ENCODE results near the gene NR1I2.

Gene NR1I2

DNA sequence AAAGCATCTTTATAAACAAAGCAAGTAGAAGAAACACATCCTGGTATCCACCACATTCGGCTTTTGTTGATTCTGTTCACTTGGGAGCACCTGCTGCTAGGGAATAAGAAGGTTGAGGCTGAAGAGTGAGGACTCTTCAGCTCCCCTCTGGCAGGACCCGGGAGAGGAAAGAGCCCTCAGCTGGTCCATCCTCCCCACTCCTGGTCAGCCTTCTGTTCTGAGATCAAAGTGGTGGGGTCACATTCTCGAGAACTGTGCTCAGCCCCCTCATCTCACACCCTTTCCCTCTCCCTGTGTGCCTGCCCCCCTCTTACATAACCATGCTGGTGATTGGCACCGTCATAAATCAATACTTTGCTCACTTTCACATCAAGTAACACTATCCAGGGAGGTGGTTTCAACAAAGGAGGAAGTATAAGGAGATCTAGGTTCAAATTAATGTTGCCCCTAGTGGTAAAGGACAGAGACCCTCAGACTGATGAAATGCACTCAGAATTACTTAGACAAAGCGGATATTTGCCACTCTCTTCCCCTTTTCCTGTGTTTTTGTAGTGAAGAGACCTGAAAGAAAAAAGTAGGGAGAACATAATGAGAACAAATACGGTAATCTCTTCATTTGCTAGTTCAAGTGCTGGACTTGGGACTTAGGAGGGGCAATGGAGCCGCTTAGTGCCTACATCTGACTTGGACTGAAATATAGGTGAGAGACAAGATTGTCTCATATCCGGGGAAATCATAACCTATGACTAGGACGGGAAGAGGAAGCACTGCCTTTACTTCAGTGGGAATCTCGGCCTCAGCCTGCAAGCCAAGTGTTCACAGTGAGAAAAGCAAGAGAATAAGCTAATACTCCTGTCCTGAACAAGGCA lies at the start of gene NR1I2:
Gene NR1I2 (plus strand): TSS at position 772 of the 869 bp plus-strand sequence.
- DNase-seq: no peak

DNA sequence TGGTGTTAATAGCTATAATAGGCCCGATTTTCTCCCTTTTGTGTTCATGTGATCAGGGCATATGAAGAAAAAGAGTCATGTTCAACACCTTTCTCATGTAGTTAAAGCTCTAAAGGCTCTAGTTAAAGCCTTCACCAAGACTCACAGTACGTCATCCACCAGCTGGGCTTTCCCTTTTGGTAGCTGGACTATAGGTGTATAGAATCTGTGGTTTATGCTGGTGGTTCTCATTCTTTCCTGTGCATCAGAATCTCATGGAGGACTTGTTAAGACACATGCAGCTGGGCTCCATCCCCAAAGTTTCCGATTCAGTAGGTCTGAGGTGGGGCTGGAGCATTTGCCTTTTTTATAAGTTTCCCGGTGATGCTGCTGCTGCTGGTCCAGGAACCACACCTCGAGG lies 48.1 kb upstream of the NR1I2 start:
- DNase-seq: no peak

DNA sequence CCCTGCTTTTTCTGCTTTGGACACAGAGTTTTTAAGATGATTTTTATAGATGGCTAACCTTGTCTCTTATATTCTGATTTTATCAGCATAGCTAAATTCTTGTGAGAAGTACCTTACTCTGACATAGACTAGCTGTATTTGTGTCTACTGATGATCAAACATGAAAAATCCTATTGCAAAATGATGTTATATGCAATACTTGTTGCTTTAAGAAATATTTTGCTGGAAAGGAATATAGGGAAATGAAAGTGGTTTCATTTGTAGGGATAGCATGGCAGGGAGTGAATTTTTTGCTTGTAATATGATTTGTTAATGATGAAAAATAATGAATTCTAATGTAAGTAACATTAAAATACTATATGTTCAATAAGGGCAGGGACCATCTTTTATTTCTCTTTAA lies 43.2 kb upstream of the NR1I2 start:
- DNase-seq: no peak

DNA sequence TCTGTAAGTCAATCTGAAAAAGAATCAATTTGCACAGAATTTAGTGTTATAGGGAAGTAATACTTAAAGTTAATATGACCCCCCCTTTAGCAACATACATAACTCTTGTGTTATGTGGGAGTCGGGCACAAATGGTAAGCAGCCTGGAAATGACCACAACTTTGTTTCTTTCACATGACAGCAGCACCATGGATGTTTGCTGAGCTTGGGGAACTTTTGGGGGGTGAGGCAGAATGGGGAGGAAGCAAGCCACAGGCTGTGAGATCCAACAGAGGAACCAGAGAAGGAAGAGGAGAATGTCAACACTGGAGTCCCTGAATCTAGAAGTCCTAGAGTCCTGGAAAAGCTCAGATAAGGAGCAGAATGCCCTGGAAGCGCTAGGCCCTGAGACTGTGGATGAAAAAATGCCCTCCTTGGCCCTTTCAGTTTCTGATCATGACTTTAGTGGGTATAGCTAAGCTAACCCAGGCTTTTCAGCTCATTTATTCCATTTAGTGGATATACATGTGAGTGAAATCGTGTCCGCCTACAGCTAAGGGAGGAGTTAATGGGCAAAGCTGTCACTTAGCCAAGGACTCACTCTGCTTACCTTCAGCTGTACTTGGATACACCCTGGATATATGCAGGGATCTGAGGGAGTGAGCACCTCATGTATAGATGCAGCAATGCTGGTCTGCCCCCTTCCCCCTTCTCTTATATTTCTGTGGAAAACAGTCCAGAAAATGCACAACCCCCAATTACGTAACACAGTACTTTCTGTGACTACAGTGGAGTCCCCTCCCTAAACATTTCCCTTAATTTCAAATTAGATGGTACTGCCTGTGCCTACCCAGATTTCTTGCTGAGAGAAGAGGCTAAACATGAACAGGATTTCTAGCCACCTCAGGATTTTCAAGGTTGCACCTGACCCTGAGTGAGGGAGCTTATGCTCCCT lies 40.0 kb upstream of the NR1I2 start:
- no peak for DNase-seq

DNA sequence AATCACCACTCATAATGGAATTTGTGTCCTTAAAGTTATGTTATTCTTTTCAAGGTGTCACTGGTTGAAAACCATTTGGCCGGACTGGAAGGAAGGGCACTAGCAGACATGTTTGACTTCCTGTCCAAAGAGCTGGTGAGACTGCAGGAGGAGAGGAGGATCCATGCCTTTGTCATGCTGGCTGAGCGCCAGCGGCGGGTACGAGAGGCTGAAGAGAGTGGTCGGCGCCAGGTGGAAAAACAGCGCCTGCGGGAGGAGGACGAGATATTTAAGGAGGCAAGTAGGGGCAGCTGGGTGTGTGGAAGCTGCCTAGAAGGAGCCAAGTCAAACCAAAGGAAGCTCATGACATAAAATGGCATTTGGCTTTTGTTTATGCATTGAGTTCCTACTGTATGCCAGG lies 38.0 kb upstream of the NR1I2 start:
- no peak for DNase-seq

DNA sequence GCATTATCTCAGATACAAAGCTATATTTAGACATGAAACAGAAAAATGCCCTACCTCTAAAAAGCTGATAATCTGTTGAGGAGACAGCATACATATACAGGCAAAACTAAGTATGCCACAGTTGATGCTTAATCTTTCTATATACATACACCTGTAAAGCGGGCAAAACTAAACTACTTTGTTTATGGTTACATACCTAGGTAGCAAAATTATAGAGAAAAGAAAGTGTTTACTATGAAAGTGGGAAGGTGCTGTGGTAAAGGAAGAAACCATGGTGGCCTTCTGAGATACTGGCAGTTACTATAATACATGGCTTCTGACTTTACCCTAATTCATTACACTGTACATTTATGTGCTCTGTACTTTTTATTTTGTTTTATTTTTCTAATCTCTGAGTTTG lies 36.0 kb upstream of the NR1I2 start:
- no peak for DNase-seq

DNA sequence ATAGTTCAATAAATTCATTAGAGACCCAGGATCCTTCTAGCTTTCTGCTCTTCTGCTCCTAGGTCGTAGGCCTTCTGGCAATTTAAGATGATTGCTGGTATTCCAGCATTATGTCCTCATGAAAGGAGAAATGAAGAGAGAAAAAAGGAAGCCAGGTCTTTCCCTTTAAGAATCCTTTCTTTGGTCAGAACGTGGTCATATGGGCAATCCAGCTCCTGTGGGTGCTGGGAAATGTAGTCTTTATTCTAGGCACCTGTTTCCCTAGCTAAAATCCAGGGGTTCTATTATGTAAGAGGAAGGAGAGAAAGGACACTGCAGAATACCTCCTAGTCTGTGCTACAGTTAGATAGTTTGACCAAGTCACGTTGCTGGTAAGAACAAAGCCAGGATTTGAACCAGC lies 35.5 kb upstream of the NR1I2 start:
- no peak for DNase-seq

DNA sequence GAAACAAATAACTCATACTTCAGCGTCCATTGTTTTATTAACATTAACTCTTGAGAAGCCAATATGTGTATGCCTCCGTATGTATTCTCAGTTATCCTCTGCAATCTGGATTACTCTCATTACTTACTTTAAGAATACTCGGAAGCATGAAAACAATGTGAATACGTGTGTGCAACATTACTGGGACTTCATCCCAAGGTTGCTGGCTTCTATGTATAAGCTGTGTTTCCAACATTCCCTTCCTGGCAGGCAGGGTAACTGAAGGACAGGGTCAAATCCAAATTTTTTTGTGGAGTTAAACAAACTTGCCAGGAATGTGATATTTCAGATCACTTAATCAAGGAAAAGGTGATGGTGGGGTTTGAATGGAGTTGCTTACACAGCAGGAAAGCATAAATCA lies 34.5 kb upstream of the NR1I2 start:
- DNase-seq: no peak

DNA sequence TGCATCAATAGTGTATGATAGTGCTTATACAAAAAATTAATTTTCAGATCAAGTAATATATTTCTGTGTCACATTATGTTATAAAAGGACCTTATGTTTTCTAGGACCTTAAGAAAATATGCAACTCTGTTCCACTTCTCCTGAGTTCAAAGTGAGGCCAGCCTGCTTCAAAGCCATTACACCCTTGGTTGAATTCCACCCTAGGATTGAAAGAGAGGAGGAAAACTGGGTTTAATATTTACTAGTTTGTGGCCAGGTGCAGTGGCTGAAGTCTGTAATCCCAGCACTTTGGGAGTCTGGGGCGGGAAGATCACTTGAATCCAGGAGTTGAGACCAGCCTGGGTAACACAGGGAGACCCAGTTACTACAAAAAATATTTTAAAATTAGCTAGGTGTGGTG lies 32.9 kb upstream of the NR1I2 start:
- no peak for DNase-seq

DNA sequence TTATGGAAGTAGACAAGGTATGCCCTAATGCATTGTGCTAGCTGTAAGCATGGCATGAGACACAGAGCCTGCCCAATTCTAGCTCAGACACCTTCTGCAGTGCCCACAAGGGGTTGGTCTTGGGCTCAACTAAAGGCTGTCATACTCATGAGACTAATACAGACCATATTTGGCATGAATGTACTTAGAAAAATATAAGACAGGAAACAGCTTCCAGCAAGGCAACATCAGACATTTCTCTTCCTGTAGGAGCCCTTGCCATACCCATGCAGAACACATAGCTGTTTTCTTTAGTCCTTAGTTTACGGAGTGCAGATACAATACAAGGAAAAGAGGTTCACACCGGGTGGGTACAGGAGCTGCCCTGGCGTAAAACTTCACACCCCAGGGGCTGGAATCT lies 30.5 kb upstream of the NR1I2 start:
- no peak for DNase-seq

DNA sequence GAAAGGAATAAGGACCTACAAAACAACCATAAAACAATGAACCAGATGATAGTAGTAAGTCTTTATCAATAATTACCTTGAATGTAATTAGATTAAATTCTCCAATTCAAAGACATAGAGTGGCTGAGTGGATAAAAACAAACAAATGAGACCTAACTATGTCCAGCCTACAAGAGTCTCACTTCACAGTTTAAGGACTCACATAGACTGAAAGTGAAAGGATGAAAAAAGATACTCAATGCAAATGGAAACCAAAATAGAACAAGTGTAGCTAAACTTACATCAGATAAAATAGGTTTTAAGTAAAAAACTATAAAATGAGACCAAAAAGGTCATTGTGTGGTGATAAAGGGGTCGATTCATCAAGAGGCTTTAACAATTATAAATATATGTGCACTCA lies 21.9 kb upstream of the NR1I2 start:
- DNase-seq: no peak

DNA sequence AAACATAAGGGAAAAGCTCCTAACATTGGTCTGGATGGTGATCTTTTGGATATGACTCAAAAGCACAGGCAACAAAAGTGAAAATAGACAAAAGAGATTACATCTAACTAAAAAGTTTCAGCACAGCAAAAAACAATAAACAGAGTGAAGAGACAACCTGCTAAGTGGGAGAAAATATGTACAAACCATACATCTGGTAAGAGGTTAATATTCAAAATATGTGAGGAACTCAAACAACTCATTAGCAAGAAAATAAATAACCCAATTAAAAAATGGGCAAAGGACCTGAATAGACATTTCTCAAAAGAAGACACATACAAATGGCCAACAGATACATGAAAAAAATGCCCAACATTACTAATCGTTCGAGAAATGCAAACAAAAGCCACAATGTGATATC lies 19.0 kb upstream of the NR1I2 start:
- no peak for DNase-seq

DNA sequence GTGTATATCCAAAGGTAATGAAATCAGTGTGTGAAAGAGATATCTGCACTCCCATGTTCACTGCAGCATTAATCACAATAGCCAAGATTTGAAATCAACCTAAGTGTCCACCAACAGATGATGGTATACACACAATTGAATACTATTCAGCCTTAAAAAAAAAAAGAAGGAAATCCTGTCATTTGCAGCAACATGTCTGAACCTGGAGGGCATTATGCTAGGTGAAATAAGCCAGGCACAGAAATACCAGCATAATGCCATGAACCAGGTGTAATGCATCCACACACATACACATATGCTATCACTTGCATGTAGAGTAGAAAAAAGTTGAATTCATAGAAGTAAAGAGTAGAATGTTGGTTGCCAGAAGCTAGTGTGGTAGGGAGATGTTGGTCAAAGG lies 18.4 kb upstream of the NR1I2 start:
- no peak for DNase-seq

DNA sequence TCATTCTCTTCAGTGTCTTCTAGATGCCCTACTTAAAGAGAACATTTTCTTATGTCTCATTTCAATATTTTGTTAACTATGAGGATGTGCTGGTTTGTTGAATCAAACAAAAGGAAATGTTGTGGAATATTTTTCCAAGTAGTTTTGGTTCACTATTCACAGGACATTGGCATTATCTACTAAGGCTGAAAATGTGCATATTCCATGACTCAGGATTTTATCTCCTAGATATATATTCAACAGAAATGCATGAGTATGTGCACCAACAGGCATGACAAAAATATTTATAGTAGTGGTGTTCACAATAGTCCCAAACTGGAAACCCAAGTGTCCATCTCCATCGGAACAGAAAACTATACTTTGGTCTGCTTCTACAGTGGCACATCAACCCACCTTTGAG lies 16.7 kb upstream of the NR1I2 start:
- no peak for DNase-seq

DNA sequence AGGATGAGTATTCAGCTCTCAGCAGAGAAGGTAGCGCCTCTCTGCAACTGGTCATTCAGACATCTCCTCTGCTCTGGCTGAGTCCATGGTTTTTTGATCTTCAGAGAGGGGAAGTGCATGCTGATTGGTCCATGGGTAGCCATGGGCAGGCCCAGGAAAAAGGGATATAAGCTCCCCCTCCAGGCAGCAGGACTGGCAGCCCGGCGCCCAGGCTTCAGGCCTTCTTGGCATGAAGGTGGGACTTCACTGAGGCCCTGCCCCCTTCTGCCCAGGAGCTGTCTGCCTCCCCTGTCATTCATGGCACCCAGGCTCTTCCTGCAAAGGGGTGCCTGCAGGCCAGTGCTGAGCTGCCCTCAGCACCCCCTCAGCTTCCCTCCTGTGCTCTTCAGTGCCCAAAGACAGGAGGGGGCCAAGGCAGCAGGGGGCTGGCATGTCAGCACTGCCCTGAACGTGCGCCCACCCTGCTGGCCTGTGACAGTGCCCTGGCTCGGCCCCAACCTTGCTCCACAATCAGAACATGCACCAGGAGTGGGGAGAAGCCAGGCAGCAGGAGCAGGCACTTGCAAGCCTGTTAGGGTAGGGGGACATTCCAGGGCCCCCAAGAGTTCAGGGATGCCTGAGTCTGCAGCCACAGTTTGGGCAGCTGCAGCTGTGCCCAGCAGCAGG lies 13.8 kb upstream of the NR1I2 start:
- DNase-seq: no peak

DNA sequence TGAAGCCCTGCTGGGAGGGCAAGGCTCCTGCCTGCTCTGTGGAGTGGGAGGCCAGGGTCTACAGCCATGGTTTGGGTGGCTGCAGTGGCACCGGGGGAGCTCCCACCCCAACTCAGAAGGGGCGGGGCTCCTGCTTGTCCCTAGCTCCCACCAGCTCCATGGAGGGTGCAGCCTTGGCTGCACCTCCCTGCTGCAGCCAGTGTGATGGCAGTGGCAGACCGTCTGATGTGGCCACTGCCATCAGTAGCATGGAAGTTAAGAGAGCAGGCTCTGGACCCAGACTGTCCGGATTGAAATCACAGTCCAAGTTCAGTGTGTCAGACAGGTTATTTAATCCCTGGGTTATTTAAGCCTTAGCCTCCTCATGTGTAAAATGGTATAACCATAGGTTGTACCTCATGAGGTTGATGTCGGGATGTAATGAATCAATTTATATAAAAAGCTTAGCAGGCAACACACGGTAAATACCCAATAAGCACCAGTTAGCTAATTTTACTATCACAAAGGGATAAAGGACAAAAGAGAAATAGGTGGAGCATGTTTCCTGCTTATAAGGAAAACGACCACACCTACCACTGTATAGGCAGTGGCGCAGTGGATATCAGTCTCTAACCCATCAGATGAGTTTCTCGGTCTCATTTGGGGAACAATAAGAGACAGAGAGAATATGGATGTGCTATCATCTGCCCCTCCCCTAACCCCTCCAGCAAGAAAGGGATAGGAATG lies 13.1 kb upstream of the NR1I2 start:
- DNase-seq: no peak

DNA sequence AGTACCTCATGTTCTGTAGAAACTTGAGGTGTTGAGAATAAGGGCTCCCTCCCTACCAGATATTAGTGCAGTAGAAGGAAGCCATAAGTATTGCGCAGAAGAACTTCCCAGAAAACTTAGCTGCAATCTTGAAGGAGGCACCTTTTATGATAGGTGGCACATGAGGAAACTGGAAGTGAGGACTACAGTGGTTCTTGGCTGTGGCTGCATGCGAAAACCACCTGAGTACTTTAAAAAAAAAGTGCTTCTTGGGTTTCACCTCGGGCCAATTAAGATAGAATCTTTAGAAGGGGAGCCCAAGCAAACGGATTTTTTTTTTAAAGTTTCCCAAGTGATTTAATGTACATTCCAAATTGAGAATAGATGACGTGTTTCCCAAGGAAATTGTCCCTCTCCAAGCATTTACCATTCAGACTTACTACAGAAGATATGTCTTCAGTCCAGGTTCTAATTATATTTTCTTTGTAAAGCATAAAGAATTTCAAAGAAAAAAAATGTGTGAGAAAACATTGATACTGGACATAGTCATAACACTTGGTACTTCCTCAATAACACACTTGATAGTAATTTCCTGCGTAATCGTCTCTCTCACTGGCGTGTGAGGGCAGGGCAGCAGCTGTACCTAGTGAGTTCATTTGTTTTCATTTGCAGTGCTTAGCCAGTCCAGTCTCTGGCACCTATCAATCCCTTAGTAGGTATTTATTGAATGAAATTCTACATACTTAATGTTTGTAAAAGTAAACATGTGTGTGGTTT lies 12.3 kb upstream of the NR1I2 start:
- no peak for DNase-seq

DNA sequence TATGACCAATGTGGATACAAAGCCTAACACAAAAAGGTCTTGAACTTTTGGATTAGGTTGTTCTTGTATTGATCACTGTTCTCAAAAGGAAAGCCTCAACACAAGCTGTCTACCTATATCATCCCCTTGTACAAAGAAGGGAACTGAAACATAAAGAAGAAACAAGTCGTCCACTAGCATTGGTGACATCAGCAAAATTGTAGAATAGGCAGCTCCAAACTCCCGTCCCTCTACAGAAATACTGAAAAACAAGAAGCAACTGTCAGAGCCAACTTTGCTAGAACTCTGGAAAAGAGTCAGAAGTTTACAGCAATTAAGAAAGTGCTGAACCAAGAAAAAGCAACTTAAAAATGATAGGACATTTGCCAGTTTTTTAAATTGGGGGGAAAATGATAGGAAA lies 7.5 kb upstream of the NR1I2 start:
- no peak for DNase-seq

DNA sequence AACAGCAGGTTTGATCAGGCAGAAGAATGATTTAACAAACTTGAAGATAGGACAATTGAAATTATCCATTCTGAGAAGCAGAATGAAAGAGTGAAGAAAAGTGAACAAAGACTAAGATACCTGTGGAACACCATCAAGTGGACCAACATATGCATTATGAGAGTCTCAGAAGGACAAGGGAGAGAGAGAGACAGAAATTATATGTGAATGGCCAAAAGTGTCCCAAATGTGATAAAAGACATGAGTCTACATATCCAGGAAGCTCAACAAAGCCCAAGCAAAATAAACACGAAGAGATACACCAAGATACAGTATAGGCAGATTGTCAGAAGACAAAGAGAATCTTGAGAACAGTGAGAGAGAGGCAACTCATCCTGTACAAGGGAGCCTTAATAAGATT lies 5.6 kb upstream of the NR1I2 start:
- DNase-seq: no peak

DNA sequence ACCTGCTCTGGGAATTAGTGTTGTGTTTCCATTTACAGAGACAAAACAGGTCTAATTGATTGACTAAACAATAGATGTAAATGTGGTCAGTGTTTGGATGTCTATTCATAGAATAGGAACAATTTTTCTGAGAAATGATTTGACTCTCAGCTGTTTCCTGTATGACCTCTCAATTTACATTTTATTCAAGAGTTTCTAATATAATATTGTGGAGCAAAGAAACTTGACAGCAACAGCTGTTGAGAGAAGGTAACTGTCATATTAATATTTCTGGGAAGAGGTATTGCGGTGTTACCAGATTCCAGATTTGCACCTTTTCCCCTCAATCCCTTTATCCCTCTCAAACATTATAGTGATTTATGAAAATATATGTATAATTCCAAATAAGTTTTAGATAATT lies 3.7 kb upstream of the NR1I2 start:
- no peak for DNase-seq

DNA sequence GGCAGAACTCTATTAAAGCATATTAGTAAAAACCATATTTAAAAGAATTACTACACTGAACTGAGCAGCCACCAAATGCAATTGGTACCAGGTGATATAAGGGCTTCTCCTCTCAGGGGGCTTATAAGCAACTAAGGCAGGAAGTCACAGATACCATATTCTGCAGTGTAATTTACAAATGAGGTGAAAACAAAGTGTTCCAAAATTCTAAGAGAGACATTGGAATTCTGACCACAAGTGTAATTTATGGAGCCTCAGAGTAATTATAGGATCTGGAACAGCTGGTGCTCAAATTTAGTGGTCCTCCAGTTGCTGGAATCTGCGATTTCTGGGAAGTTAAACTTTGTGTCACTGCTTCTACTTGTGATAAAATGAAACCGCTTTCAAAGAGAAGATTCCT lies 3.1 kb upstream of the NR1I2 start:
- DNase-seq: no peak

DNA sequence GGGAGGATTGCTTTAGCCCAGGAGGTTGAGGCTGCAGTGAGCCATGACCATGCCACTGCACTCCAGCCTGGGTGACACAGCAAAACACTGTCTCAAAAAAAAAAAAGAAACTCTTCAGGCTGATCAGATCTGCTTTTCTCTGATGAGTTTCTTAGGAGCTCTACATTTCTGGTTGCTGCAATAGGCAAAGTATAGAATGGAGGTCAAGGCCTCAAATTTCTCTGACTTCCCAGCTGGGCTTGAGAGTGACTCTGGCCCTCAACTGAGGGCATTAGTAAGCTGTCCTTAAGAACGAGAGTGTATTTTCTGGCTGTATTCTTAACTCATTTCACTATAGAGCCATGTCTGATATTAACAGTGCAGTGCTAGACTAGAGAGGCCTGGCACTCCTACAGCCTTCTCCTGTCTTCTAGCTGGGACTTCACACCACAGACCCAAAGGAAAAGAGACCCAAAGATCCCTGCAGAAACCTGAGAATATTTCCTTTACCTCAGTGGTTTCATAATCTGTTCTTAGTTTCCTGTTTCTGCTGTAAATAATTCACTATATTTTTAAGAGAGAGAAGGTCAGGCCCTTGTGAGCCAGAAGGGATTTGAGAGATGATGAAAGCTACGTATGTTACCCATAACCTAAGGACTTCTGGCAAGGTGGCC lies 2.0 kb upstream of the NR1I2 start:
- DNase-seq: no peak
